ENCODE results near the gene CHEK1.

CHEK1 gene

GRCh38 chr11:125626288-125626950 lies 1.5 kb downstream of the CHEK1 start:
- DNase-seq: no peak

- DNase-seq: no peak
Observed at GRCh38 chr11:125627236-125627910, 2.4 kb downstream of the CHEK1 start.

GRCh38 chr11:125637840-125638239 lies 12.9 kb downstream of the CHEK1 start:
- no peak for DNase-seq

DNA sequence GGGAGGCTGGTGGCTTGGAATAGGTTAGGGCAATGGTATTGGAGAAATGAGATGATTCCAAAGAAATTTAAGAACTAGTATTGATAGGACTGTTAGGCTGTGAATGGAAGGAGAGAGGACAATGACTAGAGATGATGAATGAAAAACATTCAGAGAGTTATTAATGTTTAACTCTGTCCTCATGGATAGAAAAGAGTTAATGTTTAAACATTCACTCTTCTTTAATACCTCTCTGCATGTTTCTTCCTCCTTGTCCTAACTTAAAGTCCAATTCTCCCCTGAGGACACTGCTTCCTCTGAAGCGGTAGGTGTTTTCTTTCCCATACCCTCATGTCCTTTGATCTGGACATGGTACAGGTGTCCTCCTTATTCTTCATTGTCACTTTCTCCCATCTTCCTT lies 13.4 kb downstream of the CHEK1 start:
- no peak for DNase-seq

- no peak for DNase-seq
Observed at GRCh38 chr11:125645871-125646270, 20.9 kb downstream of the CHEK1 start.

GRCh38 chr11:125649465-125650166 lies 24.7 kb downstream of the CHEK1 start:
- no peak for DNase-seq

GRCh38 chr11:125662689-125663088 lies 37.7 kb downstream of the CHEK1 start:
- DNase-seq: no peak

- DNase-seq: no peak
Observed at GRCh38 chr11:125663910-125664309, 38.9 kb downstream of the CHEK1 start.

GRCh38 chr11:125667151-125667550 lies 42.2 kb downstream of the CHEK1 start:
- DNase-seq: no peak

DNA sequence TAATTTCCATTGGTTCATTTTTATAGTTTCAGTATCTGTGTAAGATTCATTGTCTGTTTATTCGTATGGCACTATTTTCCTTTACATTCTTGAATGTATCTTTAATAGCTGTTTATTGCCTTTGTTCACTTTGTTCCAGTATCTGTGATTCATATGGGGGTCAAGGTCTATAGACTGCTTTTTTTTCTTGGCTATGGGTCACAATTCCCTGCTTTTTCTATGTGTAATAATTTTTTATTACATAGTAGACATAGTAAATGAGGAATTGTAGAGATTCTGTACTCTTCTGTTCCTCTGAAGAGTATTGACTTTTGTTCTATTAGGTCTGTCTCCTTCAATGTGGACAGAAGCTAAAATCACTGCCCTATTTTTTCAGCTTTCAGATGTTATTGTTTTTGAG lies 45.2 kb downstream of the CHEK1 start:
- no peak for DNase-seq

DNA sequence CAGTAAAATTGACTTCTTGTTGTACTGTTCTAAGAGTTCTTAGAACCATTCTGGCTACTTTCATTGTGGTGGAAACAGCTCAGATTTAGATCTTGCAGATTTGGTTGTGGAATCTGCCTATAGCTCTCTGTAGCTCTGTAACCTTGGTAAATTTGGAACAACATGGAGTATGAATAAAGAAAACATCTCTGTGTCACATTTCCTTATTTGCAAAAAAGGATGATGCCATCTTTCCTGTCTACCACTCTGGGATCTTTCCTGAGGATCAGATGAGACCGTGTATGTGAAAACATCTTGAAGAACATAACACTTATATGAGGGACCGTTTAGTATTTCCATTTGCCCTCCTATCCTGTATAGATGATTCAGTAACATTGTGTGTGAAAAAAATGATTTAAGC lies 46.6 kb downstream of the CHEK1 start:
- DNase-seq: no peak

- no peak for DNase-seq
Observed at GRCh38 chr11:125674210-125674609, 49.2 kb downstream of the CHEK1 start.

DNA sequence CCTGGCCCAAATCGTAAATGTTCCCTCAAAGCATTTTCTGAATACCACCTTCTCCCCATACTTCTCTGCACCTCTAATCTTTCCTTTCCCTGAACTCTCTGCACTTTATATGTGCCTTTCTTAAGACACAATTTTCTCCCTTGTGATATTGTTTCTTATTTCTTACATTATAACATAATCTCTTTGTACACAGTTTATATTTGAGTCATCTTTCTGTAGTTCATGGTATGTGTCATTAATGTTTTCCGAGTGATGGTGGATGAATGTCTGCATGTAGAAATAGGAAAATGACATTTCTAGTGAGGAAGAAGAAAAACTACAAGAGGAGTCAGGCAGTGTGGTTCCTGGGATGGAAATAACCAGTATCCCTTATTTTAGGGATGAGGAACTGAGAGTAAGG lies 50.2 kb downstream of the CHEK1 start:
- no peak for DNase-seq

DNA sequence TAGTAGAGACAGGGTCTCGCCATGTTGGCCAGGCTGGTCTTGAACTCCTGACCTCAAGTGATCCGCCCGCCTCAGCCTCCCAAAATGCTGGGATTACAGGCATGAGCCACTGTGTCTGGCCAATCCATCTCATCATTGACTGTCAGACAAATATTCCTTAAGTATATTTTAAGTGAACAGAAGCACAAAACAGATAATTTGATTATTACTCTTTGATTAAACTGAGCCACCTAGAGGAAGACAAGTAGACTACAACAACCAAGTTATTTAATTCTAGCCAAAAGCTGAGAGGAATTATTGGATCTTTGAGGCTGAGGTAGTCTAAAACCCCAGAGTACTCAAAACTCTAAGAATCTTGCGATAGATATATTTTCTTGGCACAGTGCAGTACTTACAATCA lies 54.4 kb downstream of the CHEK1 start:
- DNase-seq: no peak

GRCh38 chr11:125679837-125680236 lies 54.9 kb downstream of the CHEK1 start:
- no peak for DNase-seq

- DNase-seq: no peak
Observed at GRCh38 chr11:125680747-125681146, 55.8 kb downstream of the CHEK1 start, which contains the start of gene ACRV1. Gene ACRV1, minus strand, starts transcription at chr11:125680847. Its CDS starts 67 bp downstream, at chr11:125680780.

DNA sequence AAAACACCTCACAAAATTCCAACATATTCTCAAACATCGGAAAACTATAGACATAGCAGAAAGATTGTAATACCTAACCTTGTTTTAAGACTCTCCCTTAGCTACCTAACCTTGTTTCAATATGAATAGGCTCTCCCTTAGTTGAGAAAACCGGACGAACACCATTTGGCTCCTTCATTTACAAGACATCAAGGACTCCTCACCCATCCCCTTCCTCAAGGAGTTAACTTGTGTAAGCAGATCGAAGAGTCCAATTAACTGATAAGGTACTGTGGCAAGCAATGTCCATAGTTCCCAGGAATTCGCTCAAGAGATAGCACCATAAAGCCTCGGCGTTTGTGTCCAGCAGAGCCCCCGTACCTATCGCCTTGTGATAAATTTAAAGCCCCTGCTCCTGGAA lies 60.3 kb downstream of the CHEK1 start:
- DNase-seq: no peak

DNA sequence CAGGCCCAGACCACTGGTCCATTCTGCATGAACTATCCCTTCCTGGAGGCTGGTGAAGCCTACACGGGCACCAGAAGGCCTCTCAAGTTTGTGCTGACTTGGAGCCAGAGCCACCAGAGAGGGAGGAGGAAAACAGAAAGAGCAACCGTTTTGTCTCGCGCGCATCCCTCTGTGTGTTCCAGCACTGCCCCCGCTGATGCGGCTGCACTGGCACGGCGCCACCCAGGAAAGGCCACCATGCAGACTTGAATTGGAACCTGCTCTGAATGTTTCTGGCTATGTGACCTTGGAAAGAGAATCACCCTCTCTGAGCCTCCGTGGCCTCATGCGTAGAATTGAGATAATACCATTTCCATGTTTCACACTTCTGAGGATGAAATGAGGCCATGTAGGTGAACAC lies 63.1 kb downstream of the CHEK1 start:
- no peak for DNase-seq

DNA sequence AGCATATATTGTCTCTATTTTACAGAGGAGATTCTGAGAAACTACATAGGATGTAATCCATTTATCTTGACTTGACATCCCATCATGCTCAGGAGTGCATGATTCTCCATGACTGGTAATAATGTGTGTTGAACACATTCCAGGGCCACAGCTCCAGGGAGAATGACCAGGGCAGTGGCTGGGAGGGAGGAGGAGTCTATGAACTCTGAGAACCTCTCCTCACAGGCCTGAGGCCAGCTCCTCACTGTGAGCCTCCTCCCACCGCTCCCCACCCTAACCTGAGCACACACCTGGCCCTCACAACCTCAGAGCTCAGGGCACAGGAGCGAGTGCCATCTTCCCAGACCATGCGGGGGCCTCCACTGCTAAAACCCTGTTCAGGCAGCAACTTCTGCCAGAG lies 63.7 kb downstream of the CHEK1 start:
- DNase-seq: no peak

GRCh38 chr11:125689274-125689859 lies 64.4 kb downstream of the CHEK1 start:
- no peak for DNase-seq

DNA sequence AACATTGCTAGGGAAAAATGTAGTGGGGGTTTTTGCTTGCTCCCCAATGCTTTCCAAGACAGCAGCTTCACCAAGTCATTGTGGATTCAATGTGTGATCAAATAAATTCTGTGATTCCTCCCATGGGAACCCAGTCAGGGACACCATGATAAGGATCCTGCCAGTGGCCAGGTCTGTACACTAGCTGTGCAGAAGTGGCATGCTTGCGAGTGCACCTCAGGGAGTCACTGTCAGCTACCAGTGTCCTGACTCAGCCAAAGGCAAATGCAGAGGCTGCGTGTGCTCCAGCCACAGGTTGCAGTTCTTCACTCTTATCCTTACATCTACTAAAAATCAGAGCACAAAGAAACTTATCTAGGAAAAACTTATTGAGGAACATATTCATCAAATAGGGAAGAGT lies 65.0 kb downstream of the CHEK1 start:
- no peak for DNase-seq

GRCh38 chr11:125692887-125693286 lies 67.9 kb downstream of the CHEK1 start:
- no peak for DNase-seq

- DNase-seq: no peak
Observed at GRCh38 chr11:125694951-125695350, 70.0 kb downstream of the CHEK1 start.
